C4-2B (cell line): Measurements from ENCODE around the gene RPL29.

Experiments
- CTCF ChIP-seq: fragments of 450-650 bp; conservative IDR thresholded peaks from 2 replicates; pipeline ENCODE4 v1.5.1; 2017; ENCODE audit warnings: mild to moderate bottlenecking
- ZFX ChIP-seq: fragments of 450-650 bp; IDR thresholded peaks from 2 replicates; pipeline ENCODE4 v1.6.1; 2017

GRCh38 chr3:51999846-52000245 is 4.2 kb upstream of the RPL29 start:
- TF ChIP-seq CTCF (no peak), ZFX (no peak)
